HepG2 (cell line): ENCODE results near the gene ZNF446. TPM values are rescaled to one million over a fixed set of nuclear protein-coding genes. Genes with fewer than 3 reads are reported as not detected.
A peak's percentile ranks its signal among the peaks of the same experiment; 100 is the strongest.

Source experiments
- ATAC-seq: fragments of 200-7000 bp; cut with Tn5 transposase; 3 replicates; pipeline ENCODE4 v1.9.1; 2020; ENCODE audit warnings: mild to moderate bottlenecking, moderate library complexity
- BruUV-seq: library from RNA; stranded (reverse); fragments of 400-500 nt; replicated peaks from 2 replicates; lab custom pipeline; 2021; lab: Mats Ljungman, UMichigan
- CTCF ChIA-PET: fragments of 300-600 bp; formaldehyde crosslinking; extraction: SDS; loops from one replicate; lab custom pipeline; 2021; ENCODE audit warnings: low total read pairs, inconsistent platforms, low intra/inter-chr PET ratio; lab: Yijun Ruan, JAX
- POLR2A ChIA-PET: fragments of 350-600 bp; sonication (Branson Sonifier 250); formaldehyde crosslinking; loops from one replicate; lab custom pipeline; 2020; ENCODE audit warnings: antibody characterized with exemption, inconsistent platforms; lab: Yijun Ruan, JAX
- DNase-seq: peaks from one replicate; pipeline ENCODE4 v3.0.0-alpha.2; 2015; ENCODE audit warnings: low spot score
- FAIRE-seq: peaks from 3 replicates; lab custom pipeline; 2011; peaks lifted over from hg19 to GRCh38; lab: Jason Lieb, UNC
- H2AFZ ChIP-seq: one replicate; pipeline ENCODE4 v1.6.1; 2011; ENCODE audit warnings: low read length, inconsistent platforms
- H3K27ac ChIP-seq: fragments of 300-600 bp; 3 replicates; pipeline ENCODE4 v1.8.0; 2011; ENCODE audit warnings: mixed run types, mild to moderate bottlenecking, mixed read lengths, low read length, inconsistent platforms; ENCODE audit not compliant: insufficient read depth; ENCODE audit errors: extremely low read length
- H3K27me3 ChIP-seq, 2 experiments: fragments of 200-600 bp in 1 of 2; 2 replicates in 1 of 2; 3 replicates in 1 of 2; pipeline versions ENCODE4 v1.6.0 to v1.8.0; 2011; ENCODE audit warnings: low read length in 2 of 2, mild to moderate bottlenecking in 2 of 2, moderate library complexity in 2 of 2, inconsistent platforms in 1 of 2; ENCODE audit not compliant: insufficient read depth in 2 of 2, control insufficient read depth in 1 of 2
- H3K36me3 ChIP-seq, 2 experiments: fragments of 200-600 bp in 1 of 2; replicated peaks in 1 of 2; 2 replicates in 1 of 2; 3 replicates in 1 of 2; pipeline versions ENCODE4 v1.5.1 to v1.8.0; 2011; ENCODE audit warnings: low read length in 2 of 2, inconsistent platforms in 1 of 2; ENCODE audit not compliant: insufficient read depth in 2 of 2, control insufficient read depth in 1 of 2
- H3K4me1 ChIP-seq: 2 replicates; pipeline ENCODE4 v1.5.1; 2012; ENCODE audit warnings: low read length, inconsistent platforms; ENCODE audit not compliant: insufficient read depth
- H3K4me2 ChIP-seq: 2 replicates; pipeline ENCODE4 v1.6.0; 2011; ENCODE audit warnings: low read depth, low read length, inconsistent platforms
- H3K4me3 ChIP-seq, 3 experiments: fragments of 200-600 bp in 1 of 3; sonication (generic), shearing (Covaris generic) in 1 of 3; replicated peaks in 1 of 3; 2 replicates each; pipeline ENCODE4 v1.5.1; 2011 to 2016; ENCODE audit warnings: low read length in 3 of 3, inconsistent platforms in 2 of 3, low read depth in 2 of 3, mild to moderate bottlenecking in 2 of 3, control low read depth in 1 of 3, mixed read lengths in 1 of 3; ENCODE audit not compliant: insufficient read depth in 1 of 3
- H3K79me2 ChIP-seq: one replicate; pipeline ENCODE4 v1.6.1; 2011; ENCODE audit warnings: low read length, inconsistent platforms; ENCODE audit not compliant: insufficient read depth
- H3K9ac ChIP-seq: 2 replicates; pipeline ENCODE4 v1.6.0; 2011; ENCODE audit warnings: mild to moderate bottlenecking, low read depth, low read length, inconsistent platforms; ENCODE audit not compliant: insufficient read depth
- H3K9me3 ChIP-seq: 2 replicates; pipeline ENCODE4 v1.5.1; 2012; ENCODE audit warnings: mild to moderate bottlenecking, low read length
- H4K20me1 ChIP-seq: 2 replicates; pipeline ENCODE4 v1.6.0; 2011; ENCODE audit warnings: inconsistent platforms, mild to moderate bottlenecking, low read length, moderate library complexity; ENCODE audit not compliant: insufficient read depth
- DMAP1 ChIP-seq: IDR thresholded peaks from 2 replicates; pipeline ENCODE4 v1.6.1; 2016
- HOXA5 ChIP-seq: sonication (generic); formaldehyde crosslinking; IDR thresholded peaks from 2 replicates; pipeline ENCODE4 v1.4.0; 2020; ENCODE audit warnings: missing genetic modification reagents
- NR2F6 ChIP-seq, 2 experiments: IDR thresholded peaks; 2 replicates each; pipeline ENCODE4 v1.6.1; 2016; ENCODE audit warnings: antibody characterized with exemption in 1 of 2, mild to moderate bottlenecking in 1 of 2
- POLR2AphosphoS5 ChIP-seq: IDR thresholded peaks from 2 replicates; pipeline ENCODE4 v1.6.1; 2012; ENCODE audit warnings: low read depth, low read length
- SKIL ChIP-seq: sonication (generic); formaldehyde crosslinking; IDR thresholded peaks from 2 replicates; pipeline ENCODE4 v1.8.0; 2022; ENCODE audit warnings: missing genetic modification reagents, mild to moderate bottlenecking, moderate library complexity, borderline replicate concordance
- ZNF720 ChIP-seq: sonication (generic); formaldehyde crosslinking; IDR thresholded peaks from 2 replicates; pipeline ENCODE4 v1.4.0; 2020; ENCODE audit warnings: missing genetic modification reagents
- WGBS: methylation state at CpG from one replicate; pipeline ENCODE4 v1.1.6; 2017; ENCODE audit warnings: low lambda C conversion rate; 5-methylcytosine and 5-hydroxymethylcytosine counted together
- in situ Hi-C: cut with HindIII; loops from 2 replicates; pipeline ENCODE4 v1.10.0; 2017; ENCODE audit warnings: low pct_unique_long_range_greater_than_20kb; ENCODE audit not compliant: extremely low pct_ligation_motif_present
- intact Hi-C: fragments of 100-400 bp; cut with micrococcal nuclease; formaldehyde crosslinking; loops from one replicate; pipeline ENCODE4 v1.10.0; 2022; ENCODE audit not compliant: unreplicated experiment
- polyA plus RNA-seq, 8 experiments: library from polyadenylated mRNA; depleted of rRNA in 3 of 8; stranded (reverse) in 7 of 8; unstranded in 1 of 8; fragments of >200 nt; fragmentation: Illumina TruSeq in 4 of 8; extraction: Trizol in 4 of 8; gene quantifications; 2 replicates each; pipeline versions ENCODE4 v1.2.1 to v1.2.3, GENCODE V29; 2011 to 2016; ENCODE audit warnings: low read depth in 4 of 8, missing spikeins in 1 of 8, mixed read lengths in 1 of 8; ENCODE audit not compliant: insufficient read depth in 1 of 8
- total RNA-seq, 5 experiments: library from RNA; depleted of rRNA; stranded (reverse); fragments of >200 nt; fragmentation: Illumina TruSeq; extraction: Trizol; gene quantifications; 2 replicates each; pipeline ENCODE4 v1.2.3, GENCODE V29; 2016; ENCODE audit warnings: low read depth in 1 of 5
- TF ChIP-seq, protein P1 (sequence below): sonication (generic); formaldehyde crosslinking; IDR thresholded peaks from 2 replicates; pipeline ENCODE4 v1.4.0; 2020; ENCODE audit warnings: missing genetic modification reagents

Gene ZNF446
- total and polyA plus RNA-seq, 2 of the 13 experiments (the other 11 are each of a cell fraction or from before 2014, with no cell fraction given) = 3.0 to 3.6 TPM

DNA sequence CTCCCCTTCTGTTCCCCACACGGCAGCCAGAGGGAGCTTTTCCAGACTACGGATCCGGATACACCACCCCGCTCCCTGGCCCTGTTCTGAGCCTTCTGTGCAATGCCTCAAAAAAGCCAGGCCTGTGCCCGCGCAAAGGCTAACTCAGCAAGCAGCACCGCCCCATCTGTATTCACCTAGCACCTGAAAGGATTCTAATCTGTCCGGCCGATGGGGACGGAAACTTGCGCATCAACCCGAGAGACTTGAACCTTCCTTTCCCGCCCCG lies 42.9 kb downstream of the ZNF446 start (continued):
- TF ChIP-seq, protein P1, sequence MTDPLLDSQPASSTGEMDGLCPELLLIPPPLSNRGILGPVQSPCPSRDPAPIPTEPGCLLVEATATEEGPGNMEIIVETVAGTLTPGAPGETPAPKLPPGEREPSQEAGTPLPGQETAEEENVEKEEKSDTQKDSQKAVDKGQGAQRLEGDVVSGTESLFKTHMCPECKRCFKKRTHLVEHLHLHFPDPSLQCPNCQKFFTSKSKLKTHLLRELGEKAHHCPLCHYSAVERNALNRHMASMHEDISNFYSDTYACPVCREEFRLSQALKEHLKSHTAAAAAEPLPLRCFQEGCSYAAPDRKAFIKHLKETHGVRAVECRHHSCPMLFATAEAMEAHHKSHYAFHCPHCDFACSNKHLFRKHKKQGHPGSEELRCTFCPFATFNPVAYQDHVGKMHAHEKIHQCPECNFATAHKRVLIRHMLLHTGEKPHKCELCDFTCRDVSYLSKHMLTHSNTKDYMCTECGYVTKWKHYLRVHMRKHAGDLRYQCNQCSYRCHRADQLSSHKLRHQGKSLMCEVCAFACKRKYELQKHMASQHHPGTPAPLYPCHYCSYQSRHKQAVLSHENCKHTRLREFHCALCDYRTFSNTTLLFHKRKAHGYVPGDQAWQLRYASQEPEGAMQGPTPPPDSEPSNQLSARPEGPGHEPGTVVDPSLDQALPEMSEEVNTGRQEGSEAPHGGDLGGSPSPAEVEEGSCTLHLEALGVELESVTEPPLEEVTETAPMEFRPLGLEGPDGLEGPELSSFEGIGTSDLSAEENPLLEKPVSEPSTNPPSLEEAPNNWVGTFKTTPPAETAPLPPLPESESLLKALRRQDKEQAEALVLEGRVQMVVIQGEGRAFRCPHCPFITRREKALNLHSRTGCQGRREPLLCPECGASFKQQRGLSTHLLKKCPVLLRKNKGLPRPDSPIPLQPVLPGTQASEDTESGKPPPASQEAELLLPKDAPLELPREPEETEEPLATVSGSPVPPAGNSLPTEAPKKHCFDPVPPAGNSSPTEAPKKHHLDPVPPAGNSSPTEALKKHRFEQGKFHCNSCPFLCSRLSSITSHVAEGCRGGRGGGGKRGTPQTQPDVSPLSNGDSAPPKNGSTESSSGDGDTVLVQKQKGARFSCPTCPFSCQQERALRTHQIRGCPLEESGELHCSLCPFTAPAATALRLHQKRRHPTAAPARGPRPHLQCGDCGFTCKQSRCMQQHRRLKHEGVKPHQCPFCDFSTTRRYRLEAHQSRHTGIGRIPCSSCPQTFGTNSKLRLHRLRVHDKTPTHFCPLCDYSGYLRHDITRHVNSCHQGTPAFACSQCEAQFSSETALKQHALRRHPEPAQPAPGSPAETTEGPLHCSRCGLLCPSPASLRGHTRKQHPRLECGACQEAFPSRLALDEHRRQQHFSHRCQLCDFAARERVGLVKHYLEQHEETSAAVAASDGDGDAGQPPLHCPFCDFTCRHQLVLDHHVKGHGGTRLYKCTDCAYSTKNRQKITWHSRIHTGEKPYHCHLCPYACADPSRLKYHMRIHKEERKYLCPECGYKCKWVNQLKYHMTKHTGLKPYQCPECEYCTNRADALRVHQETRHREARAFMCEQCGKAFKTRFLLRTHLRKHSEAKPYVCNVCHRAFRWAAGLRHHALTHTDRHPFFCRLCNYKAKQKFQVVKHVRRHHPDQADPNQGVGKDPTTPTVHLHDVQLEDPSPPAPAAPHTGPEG (CRISPR knock-in tag) = 0 out of 2 replicates have a peak, but pooled peaks have one; percentile 10

- no peak within 1 kb of the TSS for H2AFZ ChIP-seq
- TSS peak; percentile 65 for BruUV-seq
- TF ChIP-seq POLR2AphosphoS5 (peak; percentile 78), DMAP1 (CRISPR knock-in tag) (peak; percentile 89), ZNF720 (CRISPR knock-in tag) (peak; percentile 62; the same call in 1 of the 2 replicates), SKIL (CRISPR knock-in tag) (peak; percentile 73), HOXA5 (peak; percentile 81), NR2F6 (IDR thresholded peaks at IDR 0.05) (no peak), NR2F6 (CRISPR knock-in tag; IDR thresholded peaks at IDR 0.05) (peak; percentile 39; the same call in 1 of the 2 replicates)
Measured at GRCh38 chr19:58519355-58520256, 43.5 kb downstream of the ZNF446 start, which contains the start of gene ZBTB45. Gene ZBTB45, minus strand, starts transcription at chr19:58519810. Its CDS starts 2,137 bp downstream, at chr19:58517673.

More at GRCh38 chr19:58519355-58520256, 43.5 kb downstream of the ZNF446 start, which contains the start of gene ZBTB45:
- Histone ChIP-seq H4K20me1 (no peaks in the 10 kb centered on the region), H3K4me2 (peak within 1 kb of the TSS; percentile 93), H3K27me3 (no peaks in the 10 kb centered on the region; a peak in 1 of 5 replicates), H3K36me3 (peaks cover 5 to 6% of the 10 kb centered on the region in 2 experiments; a peak in 4 of 5 replicates), H3K9me3 (no peaks in the 10 kb centered on the region), H3K4me1 (peaks cover 28% of the 10 kb centered on the region), H3K9ac (peak within 1 kb of the TSS; percentile 89), H3K4me3 (peak within 1 kb of the TSS; percentile 78 to 94 (median 90)), H3K79me2 (peaks cover 21% of the 10 kb centered on the region), H3K27ac (peak within 1 kb of the TSS; percentile 88)
- DNase-seq = peak; percentile 90
- WGBS = no CpG with 5 or more reads among the region's 87 CpGs
- intact Hi-C loops = loop anchor here (2.0 to 5.0 kb wide), 3 partner anchors 21 to 192 kb away; partner anchors contain the start of genes ZNF324 and ZSCAN22
- ChIA-PET CTCF (interaction anchor here (1.0 kb wide), 1 partner anchor 190 kb away, joined by 4 read pairs; no protein-coding TSS in a partner anchor), POLR2A (interaction anchor here (0.8 to 4.1 kb wide), 25 partner anchors 9 to 336 kb away, joined by 3 to 59 read pairs (median 5); partner anchors contain the start of genes CHMP2A, MZF1, SLC27A5 and TRIM28)
- ATAC-seq = peak; percentile 84
- FAIRE-seq = peak; percentile 85
- in situ Hi-C loops = no loop called here
